Superior temporal gyrus (tissue), 1 donor: ENCODE measurements around the gene CMTM4.

Experiments
- DNase-seq: peaks from one replicate; pipeline ENCODE4 v3.0.0-alpha.2; 2016; ENCODE audit errors: extremely low spot score

The CMTM4 gene

GRCh38 chr16:66566051-66566901 lies 130.3 kb downstream of the CMTM4 start, which contains the start of gene CMTM1:
CMTM1 (plus strand) TSS chr16:66566439; CDS start chr16:66566514, 75 bp downstream.
- DNase-seq, result no peak
